Fibroblast of lung (primary cell): ENCODE measurements around the gene KDM1A. TPM values are rescaled to one million over a fixed set of nuclear protein-coding genes. Genes with fewer than 3 reads are reported as not detected.

Experiments
- DNase-seq, 2 donors: peaks; one replicate each; pipeline versions ENCODE4 v3.0.0 to v3.0.0-alpha.2; 2010; ENCODE audit warnings: low read depth in 2 of 2
- H2AFZ ChIP-seq: 2 replicates; pipeline ENCODE4 v1.5.1; 2012; ENCODE audit warnings: low read length, control low read depth, inconsistent platforms
- H3K27ac ChIP-seq: 2 replicates; pipeline ENCODE4 v1.5.1; 2011; ENCODE audit warnings: low read length, control low read depth; ENCODE audit not compliant: insufficient read depth
- H3K27me3 ChIP-seq: 2 replicates; pipeline ENCODE4 v1.5.1; 2011; ENCODE audit warnings: mild to moderate bottlenecking, low read length; ENCODE audit not compliant: control insufficient read depth, insufficient read depth
- H3K36me3 ChIP-seq: 2 replicates; pipeline ENCODE4 v1.5.1; 2011; ENCODE audit warnings: low read length; ENCODE audit not compliant: control insufficient read depth, insufficient read depth
- H3K4me1 ChIP-seq: 2 replicates; pipeline ENCODE4 v1.5.1; 2011; ENCODE audit warnings: low read length; ENCODE audit not compliant: control insufficient read depth, insufficient read depth; ENCODE audit errors: extremely low read depth
- H3K4me2 ChIP-seq: 2 replicates; pipeline ENCODE4 v1.5.1; 2011; ENCODE audit warnings: low read length, control low read depth; ENCODE audit not compliant: insufficient read depth; ENCODE audit errors: extremely low read depth
- H3K4me3 ChIP-seq, 4 experiments: fragments of 200-600 bp in 1 of 4; sonication (generic) in 1 of 4; replicated peaks in 1 of 4; 2 replicates each; pipeline ENCODE4 v1.5.1; 2011 to 2016; ENCODE audit warnings: low read length in 4 of 4, low read depth in 3 of 4, mild to moderate bottlenecking in 3 of 4, control low read depth in 2 of 4, inconsistent platforms in 1 of 4, mixed read lengths in 1 of 4; ENCODE audit not compliant: insufficient read depth in 1 of 4; ENCODE audit errors: control extremely low read depth in 1 of 4
- H3K79me2 ChIP-seq: 2 replicates; pipeline ENCODE4 v1.5.1; 2012; ENCODE audit warnings: mild to moderate bottlenecking, low read length, inconsistent platforms; ENCODE audit not compliant: control insufficient read depth, insufficient read depth
- H3K9ac ChIP-seq: 2 replicates; pipeline ENCODE4 v1.5.1; 2011; ENCODE audit warnings: mild to moderate bottlenecking, low read length, control low read depth; ENCODE audit not compliant: insufficient read depth
- H3K9me3 ChIP-seq: 2 replicates; pipeline ENCODE4 v1.5.1; 2012; ENCODE audit warnings: low read depth, low read length; ENCODE audit not compliant: control insufficient read depth, insufficient read depth
- H4K20me1 ChIP-seq: 2 replicates; pipeline ENCODE4 v1.5.1; 2011; ENCODE audit warnings: low read length; ENCODE audit not compliant: control insufficient read depth, insufficient read depth; ENCODE audit errors: extremely low read depth
- EZH2 ChIP-seq: IDR thresholded peaks from 2 replicates; pipeline ENCODE4 v1.5.1; 2012; ENCODE audit warnings: low read length, control low read depth, mild to moderate bottlenecking; ENCODE audit errors: missing control alignments
- polyA plus RNA-seq, 2 donors: library from polyadenylated mRNA; depleted of rRNA in 1 of 2; stranded (reverse) in 1 of 2; unstranded in 1 of 2; fragments of >200 nt; gene quantifications; 2 replicates each; pipeline ENCODE4 v1.2.1, GENCODE V29; 2011 to 2012; ENCODE audit warnings: missing spikeins in 1 of 2
- total RNA-seq: library from RNA; depleted of rRNA; stranded (reverse); fragments of >200 nt; gene quantifications from 2 replicates; pipeline ENCODE4 v1.2.1, GENCODE V29; 2014
- TF ChIP-seq, protein P1 (sequence below), 2 donors: IDR thresholded peaks in 1 of 2; conservative IDR thresholded peaks in 1 of 2; 1 replicate in 1 of 2; 2 replicates in 1 of 2; pipeline ENCODE4 v1.5.1; 2011 to 2012; ENCODE audit warnings: low read length in 2 of 2, control low read depth in 1 of 2, inconsistent platforms in 1 of 2, low read depth in 1 of 2, mild to moderate bottlenecking in 1 of 2

The KDM1A gene
- total and polyA plus RNA-seq, 2 donors (not counting 1 experiment from before 2014, with no cell fraction given) = 72.0 to 72.4 TPM

DNA sequence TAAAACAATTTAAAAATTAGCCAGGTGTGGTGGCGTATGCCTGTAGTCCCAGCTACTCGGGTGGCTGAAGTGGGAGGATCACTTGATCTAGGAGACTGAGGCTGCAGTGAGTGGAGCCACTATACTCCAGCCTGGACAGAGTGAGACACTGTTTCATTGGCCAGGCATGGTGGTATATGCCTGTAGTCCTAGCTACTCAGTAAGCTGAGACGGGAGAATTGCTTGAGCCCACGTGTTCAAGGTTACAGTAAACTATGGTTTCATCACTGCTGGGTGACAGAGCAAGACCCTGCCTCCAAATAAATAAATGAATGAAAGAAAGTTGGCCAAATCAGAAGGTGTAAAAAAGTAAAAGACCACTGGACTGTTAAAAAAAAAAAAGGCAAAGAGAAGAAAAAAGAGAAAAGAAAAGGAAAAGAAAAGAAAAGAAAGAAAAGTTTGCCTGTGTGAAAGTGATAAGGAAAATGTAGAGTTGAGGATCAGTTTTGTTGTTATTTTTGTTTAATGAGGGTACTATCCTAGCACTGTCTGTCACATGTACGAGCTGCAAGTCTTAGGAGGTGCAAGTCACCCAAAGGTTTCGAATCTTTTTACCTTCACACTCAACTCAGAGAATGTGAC is 97.1 kb downstream of the KDM1A start:
- no peak for DNase-seq
- Histone ChIP-seq H3K4me1 (peaks cover 9% of the 10 kb centered on the region), H3K36me3 (no peaks in the 10 kb centered on the region), H3K4me3 (no peak overlapping the region), H3K4me2 (no peak overlapping the region), H2AFZ (no peak overlapping the region), H3K9me3 (no peaks in the 10 kb centered on the region), H3K9ac (no peak overlapping the region), H3K27me3 (no peaks in the 10 kb centered on the region), H3K27ac (no peak overlapping the region), H3K79me2 (peaks cover 44% of the 10 kb centered on the region), H4K20me1 (no peaks in the 10 kb centered on the region)
- TF ChIP-seq, protein P1, sequence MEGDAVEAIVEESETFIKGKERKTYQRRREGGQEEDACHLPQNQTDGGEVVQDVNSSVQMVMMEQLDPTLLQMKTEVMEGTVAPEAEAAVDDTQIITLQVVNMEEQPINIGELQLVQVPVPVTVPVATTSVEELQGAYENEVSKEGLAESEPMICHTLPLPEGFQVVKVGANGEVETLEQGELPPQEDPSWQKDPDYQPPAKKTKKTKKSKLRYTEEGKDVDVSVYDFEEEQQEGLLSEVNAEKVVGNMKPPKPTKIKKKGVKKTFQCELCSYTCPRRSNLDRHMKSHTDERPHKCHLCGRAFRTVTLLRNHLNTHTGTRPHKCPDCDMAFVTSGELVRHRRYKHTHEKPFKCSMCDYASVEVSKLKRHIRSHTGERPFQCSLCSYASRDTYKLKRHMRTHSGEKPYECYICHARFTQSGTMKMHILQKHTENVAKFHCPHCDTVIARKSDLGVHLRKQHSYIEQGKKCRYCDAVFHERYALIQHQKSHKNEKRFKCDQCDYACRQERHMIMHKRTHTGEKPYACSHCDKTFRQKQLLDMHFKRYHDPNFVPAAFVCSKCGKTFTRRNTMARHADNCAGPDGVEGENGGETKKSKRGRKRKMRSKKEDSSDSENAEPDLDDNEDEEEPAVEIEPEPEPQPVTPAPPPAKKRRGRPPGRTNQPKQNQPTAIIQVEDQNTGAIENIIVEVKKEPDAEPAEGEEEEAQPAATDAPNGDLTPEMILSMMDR (conservative IDR thresholded peaks at IDR 0.05 in 1 of 2, IDR thresholded peaks at IDR 0.05 in 1 of 2; ENCODE audit: low read depth in 1 of 2, low read length in 2 of 2) = no peak
- TF ChIP-seq EZH2 = no peak

DNA sequence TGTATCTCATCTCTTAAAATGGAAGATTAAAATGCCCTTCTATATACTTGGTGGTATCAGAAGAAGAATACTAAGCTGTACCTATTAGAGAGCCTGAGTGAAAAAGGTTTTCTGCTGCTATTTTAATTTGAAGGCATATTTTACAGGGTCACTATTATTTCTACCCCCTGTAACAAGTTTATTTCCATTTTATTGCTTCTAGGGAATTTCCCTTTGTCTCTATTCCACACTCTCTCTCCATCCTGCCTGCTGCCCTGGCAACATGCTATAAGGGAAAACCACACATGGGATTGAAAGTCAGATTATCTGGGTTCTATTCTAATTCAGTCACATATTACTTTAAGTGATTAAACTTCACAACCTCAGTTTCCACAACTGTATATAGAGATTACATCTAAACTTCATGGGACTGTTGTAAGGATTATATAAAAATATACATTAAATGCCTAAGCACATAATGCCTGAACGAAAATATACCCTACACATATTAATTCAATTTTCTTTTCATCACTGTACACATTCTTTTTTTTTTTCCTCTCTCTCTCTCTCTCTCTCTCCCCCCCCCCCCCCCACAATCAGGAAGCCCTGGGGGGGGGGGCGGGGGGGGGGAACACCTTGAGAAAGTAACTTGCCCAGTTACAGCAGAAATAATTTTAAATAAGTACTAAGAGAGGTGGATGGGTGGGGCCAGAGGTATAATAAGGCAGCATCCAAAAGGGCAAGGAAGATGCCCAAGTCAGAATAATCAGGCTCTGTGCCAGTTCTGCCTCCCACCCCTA is 97.8 kb downstream of the KDM1A start:
- Histone ChIP-seq H3K9me3 (no peaks in the 10 kb centered on the region), H3K4me2 (no peak overlapping the region), H3K27me3 (no peaks in the 10 kb centered on the region), H2AFZ (no peak overlapping the region), H3K27ac (no peak overlapping the region), H3K79me2 (peaks cover 48% of the 10 kb centered on the region), H3K4me3 (no peak overlapping the region), H3K36me3 (no peaks in the 10 kb centered on the region), H3K4me1 (peaks cover 6% of the 10 kb centered on the region), H3K9ac (no peak overlapping the region), H4K20me1 (no peaks in the 10 kb centered on the region)
- no peak for DNase-seq
- TF ChIP-seq, protein P1 (conservative IDR thresholded peaks at IDR 0.05 in 1 of 2, IDR thresholded peaks at IDR 0.05 in 1 of 2; ENCODE audit: low read depth in 1 of 2, low read length in 2 of 2) = no peak

DNA sequence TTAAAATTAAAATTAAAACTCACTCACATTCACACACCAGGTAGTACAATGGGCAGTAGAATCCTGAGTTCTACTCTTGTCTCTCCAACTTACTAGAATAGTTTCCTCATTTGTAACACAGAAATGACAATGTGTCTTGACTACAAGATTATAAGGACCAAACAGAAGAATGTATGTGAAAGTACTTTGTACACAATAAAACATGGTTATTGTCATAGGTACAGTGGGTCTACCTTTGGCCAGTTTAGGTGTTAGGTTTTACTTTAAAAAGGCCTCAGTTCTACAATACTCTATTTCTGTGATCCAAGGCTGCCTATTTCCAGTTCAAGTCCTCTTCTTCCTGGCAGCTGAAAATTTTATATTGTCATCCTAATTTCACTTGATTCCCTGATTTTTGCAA is 99.1 kb downstream of the KDM1A start:
- no peak overlapping the region for H2AFZ ChIP-seq
- peaks cover 42% of the 10 kb centered on the region for H3K79me2 ChIP-seq
- no peaks in the 10 kb centered on the region for H3K9me3 ChIP-seq
- no peak overlapping the region for H3K4me3 ChIP-seq
- no peak for DNase-seq
- H3K9ac ChIP-seq = no peak overlapping the region
- no peaks in the 10 kb centered on the region for H4K20me1 ChIP-seq
- H3K4me1 ChIP-seq = peaks cover 2% of the 10 kb centered on the region
- H3K27ac ChIP-seq = no peak overlapping the region
- no peak overlapping the region for H3K4me2 ChIP-seq
- TF ChIP-seq, protein P1 (conservative IDR thresholded peaks at IDR 0.05 in 1 of 2, IDR thresholded peaks at IDR 0.05 in 1 of 2; ENCODE audit: low read depth in 1 of 2, low read length in 2 of 2) = no peak
- no peak for TF ChIP-seq EZH2
- H3K27me3 ChIP-seq = no peaks in the 10 kb centered on the region
- no peaks in the 10 kb centered on the region for H3K36me3 ChIP-seq
